Epidermal melanocyte (primary cell): ENCODE measurements around the gene SLC35F1.
"Not testable (repeated sequence)": the region's sequence is repeated elsewhere in the genome, so short reads cannot be mapped to it uniquely, and the experiment has no call there.

Source experiments
- DNase-seq: peaks from one replicate; pipeline ENCODE4 v3.0.0; 2011; ENCODE audit warnings: low spot score; ENCODE audit not compliant: insufficient read length

Gene SLC35F1

GRCh38 chr6:117906958-117907600, at the start of gene SLC35F1:
Gene SLC35F1, plus strand, starts transcription at chr6:117907264.
- DNase-seq, result no peak

DNA sequence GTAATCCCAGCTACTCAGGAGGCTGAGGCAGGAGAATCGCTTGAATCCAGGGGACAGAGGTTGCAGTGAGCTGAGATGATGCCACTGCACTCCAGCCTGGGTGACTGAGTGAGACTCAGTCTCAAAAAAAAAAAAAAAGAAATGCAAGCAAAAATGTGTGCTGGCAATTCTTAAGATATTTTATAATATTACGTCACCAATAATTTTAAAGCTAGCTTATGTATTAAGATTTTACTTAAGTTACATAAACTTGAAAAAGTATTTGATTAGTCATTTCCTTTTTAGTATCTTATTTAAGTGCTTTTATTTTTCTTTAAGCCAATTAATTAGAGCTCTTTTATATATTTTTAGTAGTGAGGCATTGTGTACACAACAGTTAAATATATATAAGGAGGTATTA, 48.5 kb upstream of the SLC35F1 start:
- DNase-seq, result not testable (repeated sequence)

GRCh38 chr6:117861545-117861944, 45.5 kb upstream of the SLC35F1 start:
- no peak for DNase-seq

DNA sequence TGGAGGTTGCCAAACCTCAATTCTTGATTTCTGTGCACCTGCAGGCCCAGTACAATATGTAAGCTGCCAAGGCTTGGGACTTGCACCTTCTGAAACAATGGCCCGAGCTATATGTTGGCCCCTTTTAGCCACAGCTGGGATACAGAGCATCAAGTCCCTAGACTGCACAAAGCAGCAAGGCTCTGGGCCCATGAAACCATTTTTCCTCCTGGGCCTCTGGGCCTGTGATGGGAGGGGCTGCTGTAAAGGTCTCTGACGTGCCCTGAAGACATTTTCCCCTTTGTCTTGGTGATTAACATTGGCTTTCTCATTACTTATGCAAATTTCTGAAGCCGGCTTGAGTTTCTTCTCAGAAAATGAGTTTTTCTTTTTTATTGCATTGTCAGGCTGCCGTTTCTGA, 40.5 kb upstream of the SLC35F1 start:
- no peak for DNase-seq

DNA sequence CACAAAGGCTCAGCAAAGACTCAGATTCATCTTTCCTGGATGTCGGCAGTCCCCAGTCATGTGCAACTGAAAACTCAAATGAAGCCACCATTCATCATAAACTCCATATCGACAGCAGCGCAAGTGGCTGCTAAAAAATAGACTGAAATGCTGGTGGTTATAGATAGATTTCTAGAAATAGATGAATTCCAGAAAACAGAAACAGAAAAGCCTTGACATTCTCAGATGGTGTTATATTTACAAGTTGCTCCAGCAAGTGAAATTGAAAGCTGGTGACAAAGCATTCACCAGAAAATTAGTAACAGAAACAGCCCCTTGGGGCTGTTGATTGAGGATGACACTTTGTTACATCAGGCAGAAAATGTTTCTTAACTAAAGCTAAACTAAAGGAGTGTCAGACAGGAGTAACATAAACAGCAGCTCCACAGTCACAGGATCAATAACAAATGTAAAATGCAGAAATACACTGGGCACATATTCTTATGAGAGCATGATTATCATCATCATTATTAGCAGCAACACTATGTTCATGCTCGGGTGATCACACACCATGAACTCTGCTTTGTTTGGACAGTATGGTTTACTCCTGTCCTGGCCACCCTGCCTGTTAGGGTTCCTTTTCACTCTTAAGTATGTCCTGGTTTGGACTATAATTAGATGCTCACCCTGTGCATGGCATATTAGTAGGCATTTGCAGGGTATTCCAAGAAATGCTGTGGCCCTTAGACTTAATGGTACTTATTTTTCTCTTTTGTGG, 36.4 kb upstream of the SLC35F1 start:
- no peak for DNase-seq

DNA sequence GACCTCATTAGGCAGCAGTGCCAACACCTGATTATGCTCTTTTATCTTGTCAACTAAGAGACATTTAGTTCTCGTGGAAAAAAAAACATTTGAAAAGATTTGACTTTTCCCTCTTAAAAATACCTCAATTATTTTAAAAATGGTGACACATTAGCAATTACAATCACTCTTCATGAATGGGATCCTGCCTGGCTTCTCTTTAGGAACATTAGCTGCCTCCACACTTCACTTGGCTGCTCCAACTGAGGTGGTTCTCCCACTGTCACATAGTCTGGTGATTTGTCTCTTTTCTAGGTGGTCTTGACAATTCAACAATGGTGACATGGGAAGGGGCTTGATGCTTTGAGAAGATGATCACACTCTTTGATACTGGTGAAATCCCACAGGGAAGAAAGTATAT, 26.2 kb upstream of the SLC35F1 start:
- no peak for DNase-seq

GRCh38 chr6:117890172-117890571, 16.9 kb upstream of the SLC35F1 start:
- no peak for DNase-seq

DNA sequence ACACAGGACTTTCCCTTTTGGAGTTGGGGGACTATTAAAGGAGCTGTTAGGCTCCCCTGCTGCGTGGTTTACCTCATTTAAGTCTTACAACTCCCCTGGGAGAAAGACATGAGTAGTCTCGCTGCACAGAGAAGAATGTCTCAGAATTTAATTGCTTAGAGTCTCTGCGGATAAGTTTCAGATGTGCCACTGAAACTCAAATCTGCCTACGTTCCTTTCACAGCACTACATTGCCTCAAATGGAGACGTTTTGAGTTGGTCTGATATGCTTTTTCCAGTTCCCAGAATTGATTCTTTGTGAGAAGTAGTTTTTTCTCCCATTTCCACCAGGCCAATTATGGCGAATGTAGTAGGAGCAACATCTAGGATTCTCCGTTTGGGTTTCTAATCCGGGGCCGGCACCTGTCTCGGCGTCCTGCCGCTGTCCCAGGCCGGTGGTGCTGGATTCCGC, 532 bp upstream of the SLC35F1 start:
- DNase-seq, result no peak

DNA sequence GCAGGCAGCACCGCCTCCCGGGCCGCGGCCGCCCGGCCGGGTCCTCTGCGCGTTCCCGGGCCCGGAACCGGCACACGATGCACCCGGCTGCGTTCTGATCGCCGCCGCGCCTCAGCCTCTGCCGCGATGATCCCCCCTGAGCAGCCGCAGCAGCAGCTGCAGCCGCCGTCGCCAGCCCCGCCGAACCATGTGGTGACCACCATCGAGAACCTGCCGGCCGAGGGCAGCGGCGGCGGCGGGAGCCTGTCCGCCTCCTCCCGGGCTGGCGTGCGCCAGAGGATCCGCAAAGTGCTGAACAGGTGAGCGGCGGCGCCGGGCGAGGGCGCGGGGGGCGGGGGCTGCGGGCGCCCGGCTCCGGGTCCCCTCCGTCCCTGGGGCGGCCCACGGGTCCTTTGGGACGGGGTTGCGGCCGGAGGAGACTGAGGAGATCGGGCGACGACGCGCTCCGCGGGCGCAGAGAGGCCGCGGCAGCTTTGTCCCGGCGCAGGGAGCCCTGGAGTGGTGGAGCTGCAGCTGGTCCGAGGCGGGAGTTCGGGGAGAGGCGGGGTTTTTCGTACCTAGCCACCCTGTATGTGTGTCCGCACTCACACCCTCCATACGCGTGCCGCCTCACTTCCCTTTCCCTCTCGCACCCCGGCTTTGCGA, 659 bp downstream of the SLC35F1 start:
- no peak for DNase-seq

- DNase-seq, result no peak
Measured at GRCh38 chr6:117908246-117909068, 1.4 kb downstream of the SLC35F1 start.

DNA sequence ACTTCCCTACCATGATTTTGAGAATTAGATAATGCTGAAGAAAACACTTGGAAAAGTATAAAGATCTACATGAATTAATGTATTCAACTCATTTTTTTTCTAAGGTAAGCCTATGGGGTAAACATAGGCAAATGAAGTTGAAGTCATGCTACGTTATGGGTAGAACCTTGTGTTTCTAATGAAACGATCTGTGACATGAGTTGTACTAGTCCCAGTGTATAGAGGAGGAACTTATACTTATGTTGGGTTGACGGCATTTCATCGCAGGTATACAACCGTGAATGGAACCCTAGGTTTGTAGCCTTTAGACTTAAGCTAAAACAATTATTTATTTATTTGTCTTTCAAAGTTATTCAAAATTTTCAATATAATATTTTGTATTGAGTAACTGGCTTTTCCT, 2.6 kb downstream of the SLC35F1 start:
- no peak for DNase-seq

DNA sequence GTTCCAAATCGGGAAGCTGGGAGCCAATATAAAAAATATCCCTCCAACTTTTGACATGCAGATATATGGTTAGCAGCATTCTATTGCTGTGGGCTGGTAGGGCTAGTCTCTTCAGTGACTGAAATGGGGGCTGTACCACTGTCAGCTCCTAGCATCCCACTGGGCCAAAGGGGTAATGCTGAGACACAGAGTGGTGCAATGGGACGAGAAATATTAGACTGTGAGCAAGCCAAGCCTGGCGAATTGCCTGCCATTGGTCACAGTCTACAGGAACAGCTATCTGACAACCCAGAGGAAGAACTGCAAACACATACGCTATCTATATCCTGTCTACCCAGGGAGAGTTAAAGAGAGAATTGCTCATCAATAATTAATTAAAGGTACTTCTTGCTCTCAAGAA, 3.5 kb downstream of the SLC35F1 start:
- no peak for DNase-seq

DNA sequence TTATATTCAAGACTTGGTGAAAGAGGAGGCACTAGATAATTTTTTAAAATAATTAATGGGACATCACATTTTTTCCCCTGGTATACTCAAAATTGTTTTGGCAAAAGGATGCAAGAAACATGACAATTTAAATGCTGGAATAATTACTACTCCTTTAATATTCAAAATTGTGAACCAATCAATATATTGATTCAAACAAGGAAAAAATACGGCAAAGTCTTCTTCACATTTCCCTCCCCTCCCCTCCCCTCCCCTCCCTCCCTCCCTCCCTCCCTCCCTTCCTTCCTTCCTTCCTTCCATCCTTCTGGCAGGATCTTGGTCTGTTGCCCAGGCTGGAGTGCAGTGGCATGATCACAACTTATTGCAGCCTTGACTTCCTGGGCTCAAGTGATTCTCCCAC, 4.1 kb downstream of the SLC35F1 start:
- DNase-seq, result no peak

GRCh38 chr6:117911660-117912059, 4.6 kb downstream of the SLC35F1 start:
- no peak for DNase-seq

DNA sequence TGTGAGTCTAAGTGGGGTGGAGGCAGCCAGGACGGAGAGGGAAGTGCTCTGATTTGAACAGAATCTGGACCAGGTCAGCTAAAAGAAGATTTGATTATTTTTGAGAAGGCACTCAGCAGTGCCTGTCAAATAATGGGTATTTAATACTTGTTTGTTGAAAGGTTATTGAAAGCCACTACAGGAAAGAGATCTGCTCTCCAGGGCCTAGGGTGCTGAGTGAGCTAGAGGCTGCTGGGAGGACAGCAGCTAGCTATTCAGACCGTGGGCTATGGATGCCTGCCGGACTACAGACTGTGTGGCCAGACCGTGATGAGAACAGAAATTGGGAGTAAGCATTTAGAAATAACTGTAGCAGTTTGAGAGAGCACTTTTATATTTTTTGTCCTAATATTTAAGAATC, 8.8 kb downstream of the SLC35F1 start:
- no peak for DNase-seq

GRCh38 chr6:117916483-117916882, 9.4 kb downstream of the SLC35F1 start:
- DNase-seq, result no peak

DNA sequence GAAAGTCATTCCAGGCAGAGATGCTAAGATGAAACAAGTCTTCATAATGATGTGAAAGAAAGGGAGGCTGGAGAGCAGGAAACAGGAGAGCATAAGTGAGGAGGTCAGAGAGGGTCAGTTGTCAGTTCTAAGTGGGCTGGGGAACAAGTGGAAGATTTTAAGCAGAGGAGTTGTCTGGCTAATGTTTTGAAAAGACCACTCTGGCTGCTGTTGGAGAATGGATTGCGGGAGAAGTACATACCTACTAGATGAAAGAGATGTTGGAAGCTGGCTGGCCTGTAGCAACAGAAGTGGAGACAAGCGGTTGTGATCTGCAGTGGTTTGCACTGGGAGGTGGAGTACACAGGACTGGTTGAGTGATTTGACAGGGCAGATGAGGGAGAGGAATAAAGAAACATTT, 10.1 kb downstream of the SLC35F1 start:
- no peak for DNase-seq

- DNase-seq, result no peak
Measured at GRCh38 chr6:117918454-117918853, 11.4 kb downstream of the SLC35F1 start.

DNA sequence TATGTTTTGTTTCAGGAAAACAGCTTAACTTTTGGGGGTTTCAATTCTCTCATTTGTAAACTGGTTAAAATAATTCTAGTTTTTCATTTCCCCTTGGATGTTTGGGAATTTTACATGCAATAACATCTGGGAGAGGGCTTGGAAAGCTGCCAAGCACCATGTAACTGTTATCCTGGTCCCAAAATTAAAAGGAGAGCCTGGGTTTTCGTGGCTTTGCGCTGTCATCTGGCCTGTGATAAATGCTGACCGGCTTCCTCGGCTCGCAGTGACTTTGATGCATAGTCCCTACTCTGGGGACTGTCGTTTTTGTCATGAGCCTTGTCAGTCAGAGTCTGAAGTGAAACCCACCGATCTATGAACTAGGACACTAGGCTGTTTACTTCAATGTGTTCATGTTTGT, 12.2 kb downstream of the SLC35F1 start:
- DNase-seq, result no peak

- no peak for DNase-seq
Measured at GRCh38 chr6:117919775-117920729, 13.0 kb downstream of the SLC35F1 start.

DNA sequence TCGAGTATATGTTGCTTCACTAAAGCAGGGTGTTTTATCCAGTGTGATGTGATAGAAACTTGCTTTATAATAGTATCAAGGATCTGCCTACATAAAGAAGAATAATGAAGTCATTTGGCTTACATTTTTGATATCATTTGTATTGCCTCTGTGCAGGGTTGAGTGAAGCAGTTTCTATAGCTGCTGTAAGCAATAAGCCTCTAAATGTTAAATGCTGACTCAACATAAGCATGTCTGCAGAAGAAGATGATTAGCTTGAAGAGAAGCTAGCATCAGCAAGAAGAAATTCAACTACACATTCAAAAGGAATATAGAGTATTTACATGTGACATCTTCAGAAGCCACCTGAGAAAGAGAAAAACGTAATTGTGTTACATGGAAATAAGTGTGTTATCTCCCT, 17.6 kb downstream of the SLC35F1 start:
- DNase-seq, result no peak
